ENCODE data around the gene TRABD.

TRABD gene

GRCh38 chr22:50194037-50194805, 8.5 kb downstream of the TRABD start:
- no peak overlapping the region for H3K4me3 ChIP-seq (ENCODE audit: low read length)
- no peak for DNase-seq (ENCODE audit: low read depth)
- TF ChIP-seq CTCF (conservative IDR thresholded peaks at IDR 0.05; ENCODE audit: low read depth, low read length): no peak

- TF ChIP-seq CTCF (conservative IDR thresholded peaks at IDR 0.05; ENCODE audit: low read depth, low read length): no peak
- no peak for DNase-seq (ENCODE audit: low read depth)
Measured at GRCh38 chr22:50196256-50196655, 10.5 kb downstream of the TRABD start.

GRCh38 chr22:50197000-50197800, 11.5 kb downstream of the TRABD start:
- H3K4me3 ChIP-seq (ENCODE audit: low read length): no peak overlapping the region
- no peak for TF ChIP-seq CTCF (conservative IDR thresholded peaks at IDR 0.05; ENCODE audit: low read depth, low read length)
- no peak for DNase-seq (ENCODE audit: low read depth)

More at GRCh38 chr22:50196256-50196655, 10.5 kb downstream of the TRABD start:
- no peak overlapping the region for H3K4me3 ChIP-seq (ENCODE audit: low read length)

GRCh38 chr22:50197856-50198623, 12.3 kb downstream of the TRABD start:
- H3K4me3 ChIP-seq (ENCODE audit: low read length): no peak overlapping the region
- no peak for DNase-seq (ENCODE audit: low read depth)

GRCh38 chr22:50198624-50199017, 12.9 kb downstream of the TRABD start:
- H3K4me3 ChIP-seq (ENCODE audit: low read length): no peak overlapping the region
- no peak for DNase-seq (ENCODE audit: low read depth)
- no peak for TF ChIP-seq CTCF (conservative IDR thresholded peaks at IDR 0.05; ENCODE audit: low read depth, low read length)

More at GRCh38 chr22:50197856-50198623, 12.3 kb downstream of the TRABD start:
- no peak for TF ChIP-seq CTCF (conservative IDR thresholded peaks at IDR 0.05; ENCODE audit: low read depth, low read length)

- no peak overlapping the region for H3K4me3 ChIP-seq (ENCODE audit: low read length)
- no peak for DNase-seq (ENCODE audit: low read depth)
- no peak for TF ChIP-seq CTCF (conservative IDR thresholded peaks at IDR 0.05; ENCODE audit: low read depth, low read length)
Measured at GRCh38 chr22:50199251-50199721, 13.6 kb downstream of the TRABD start.
